Measurements from ENCODE around the gene SREK1. TPM values are rescaled to one million over a fixed set of nuclear protein-coding genes. Genes with fewer than 3 reads are reported as not detected.
A peak's percentile ranks its signal among the peaks of the same experiment; 100 is the strongest.

Gene SREK1
- polyA plus RNA-seq, 2 of the 4 experiments (the other 2 are of a cell fraction): 47.6 to 87.1 TPM

DNA sequence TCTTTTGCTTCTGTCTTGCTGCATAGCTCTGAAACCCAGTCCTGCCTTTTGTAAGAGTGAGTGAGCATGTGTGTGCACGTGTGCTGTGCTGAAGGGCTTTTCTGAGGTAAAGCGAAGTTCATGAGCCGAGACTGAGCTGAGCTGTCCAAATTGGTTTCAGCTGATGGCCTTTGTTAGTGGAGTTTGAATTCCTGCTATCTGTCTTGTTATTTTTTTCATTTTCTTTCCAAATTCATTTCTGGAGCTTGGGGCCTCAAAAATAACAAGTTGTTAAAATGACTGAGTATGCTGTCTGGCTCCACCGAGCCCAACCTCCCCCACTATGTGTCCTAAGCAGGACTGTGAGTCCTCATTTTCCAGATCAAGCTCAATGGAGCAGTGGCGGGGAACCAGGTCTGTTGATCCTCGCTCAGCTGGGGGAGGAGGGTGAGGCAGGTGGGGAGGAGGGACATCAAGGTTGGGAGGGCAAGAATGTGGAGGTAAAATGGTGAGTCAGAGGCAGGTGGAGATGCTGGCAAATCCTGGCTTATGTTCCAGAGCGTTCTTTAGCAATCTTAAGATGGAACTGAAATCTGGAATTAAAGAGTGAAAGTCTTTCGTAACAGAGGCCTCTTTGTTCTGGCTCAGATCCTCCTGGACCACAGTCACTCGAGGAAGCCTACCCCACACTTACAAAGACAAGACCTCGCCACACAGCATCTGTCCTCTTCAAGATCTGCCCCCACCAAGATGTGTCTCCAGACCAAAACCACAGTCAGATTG lies 63.9 kb downstream of the SREK1 start:
- H3K4me1 ChIP-seq: peaks cover 13% of the 10 kb centered on the region
- H3K9me3 ChIP-seq: no peaks in the 10 kb centered on the region
- TF ChIP-seq MAZ (IDR thresholded peaks at IDR 0.05; ENCODE audit: borderline replicate concordance, low read depth, low read length): no peak
- no peak for TF ChIP-seq SREBF2 (IDR thresholded peaks at IDR 0.05)
- TF ChIP-seq KDM5A (IDR thresholded peaks at IDR 0.05): no peak
- H3K27ac ChIP-seq: no peak overlapping the region; a peak in 1 of 6 replicates
- 84% methylated on average over 10 of the region's 10 CpGs for WGBS (ENCODE audit: missing lambda C conversion rate)
- ChIA-PET CTCF (no interaction called here), POLR2A (no interaction called here)
- no peak overlapping the region for H3K4me3 ChIP-seq
- no peak for FAIRE-seq
- no peak for DNase-seq (ENCODE audit: low read depth in 1 of 2, low spot score in 1 of 2)
- ATAC-seq: no peak
- H3K4me2 ChIP-seq: no peak overlapping the region

- Histone ChIP-seq H3K27ac (peak overlapping the region in 1 of 2 experiments; percentile 59; a peak in 3 of 6 replicates), H3K9me3 (no peaks in the 10 kb centered on the region), H3K4me2 (peak overlapping the region; percentile 26), H3K4me3 (no peak overlapping the region), H3K4me1 (peaks cover 13% of the 10 kb centered on the region)
- peak; percentile 81 to 82 for ATAC-seq
- FAIRE-seq: no peak
- POLR2A ChIA-PET: no interaction called here
- WGBS (ENCODE audit: missing lambda C conversion rate): 60% methylated on average over 4 of the region's 4 CpGs
- TF ChIP-seq JUNB (IDR thresholded peaks at IDR 0.05): no peak
- no peak for TF ChIP-seq POLR2A (IDR thresholded peaks at IDR 0.05; ENCODE audit: low read length)
- TF ChIP-seq, protein P1, sequence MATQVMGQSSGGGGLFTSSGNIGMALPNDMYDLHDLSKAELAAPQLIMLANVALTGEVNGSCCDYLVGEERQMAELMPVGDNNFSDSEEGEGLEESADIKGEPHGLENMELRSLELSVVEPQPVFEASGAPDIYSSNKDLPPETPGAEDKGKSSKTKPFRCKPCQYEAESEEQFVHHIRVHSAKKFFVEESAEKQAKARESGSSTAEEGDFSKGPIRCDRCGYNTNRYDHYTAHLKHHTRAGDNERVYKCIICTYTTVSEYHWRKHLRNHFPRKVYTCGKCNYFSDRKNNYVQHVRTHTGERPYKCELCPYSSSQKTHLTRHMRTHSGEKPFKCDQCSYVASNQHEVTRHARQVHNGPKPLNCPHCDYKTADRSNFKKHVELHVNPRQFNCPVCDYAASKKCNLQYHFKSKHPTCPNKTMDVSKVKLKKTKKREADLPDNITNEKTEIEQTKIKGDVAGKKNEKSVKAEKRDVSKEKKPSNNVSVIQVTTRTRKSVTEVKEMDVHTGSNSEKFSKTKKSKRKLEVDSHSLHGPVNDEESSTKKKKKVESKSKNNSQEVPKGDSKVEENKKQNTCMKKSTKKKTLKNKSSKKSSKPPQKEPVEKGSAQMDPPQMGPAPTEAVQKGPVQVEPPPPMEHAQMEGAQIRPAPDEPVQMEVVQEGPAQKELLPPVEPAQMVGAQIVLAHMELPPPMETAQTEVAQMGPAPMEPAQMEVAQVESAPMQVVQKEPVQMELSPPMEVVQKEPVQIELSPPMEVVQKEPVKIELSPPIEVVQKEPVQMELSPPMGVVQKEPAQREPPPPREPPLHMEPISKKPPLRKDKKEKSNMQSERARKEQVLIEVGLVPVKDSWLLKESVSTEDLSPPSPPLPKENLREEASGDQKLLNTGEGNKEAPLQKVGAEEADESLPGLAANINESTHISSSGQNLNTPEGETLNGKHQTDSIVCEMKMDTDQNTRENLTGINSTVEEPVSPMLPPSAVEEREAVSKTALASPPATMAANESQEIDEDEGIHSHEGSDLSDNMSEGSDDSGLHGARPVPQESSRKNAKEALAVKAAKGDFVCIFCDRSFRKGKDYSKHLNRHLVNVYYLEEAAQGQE (IDR thresholded peaks at IDR 0.05): no peak
- TF ChIP-seq CHD4 (IDR thresholded peaks at IDR 0.05; ENCODE audit: borderline replicate concordance): no peak
- TF ChIP-seq RNF2 (IDR thresholded peaks at IDR 0.05; ENCODE audit: borderline replicate concordance, low read depth): no peak
- TF ChIP-seq HES2 (IDR thresholded peaks at IDR 0.05): no peak
- TF ChIP-seq KDM1A (IDR thresholded peaks at IDR 0.05; ENCODE audit: low read depth): no peak
- TF ChIP-seq RAD21 (conservative IDR thresholded peaks at IDR 0.05 in 1 of 2, IDR thresholded peaks at IDR 0.05 in 1 of 2): peak; percentile 30 to 34; a peak in 3 of 5 replicates
- TF ChIP-seq CBX2 (IDR thresholded peaks at IDR 0.05; ENCODE audit: borderline replicate concordance, low read depth): no peak
- TF ChIP-seq CHD2 (IDR thresholded peaks at IDR 0.05; ENCODE audit: low read length, partially characterized antibody): no peak
- no peak for TF ChIP-seq KDM5A (IDR thresholded peaks at IDR 0.05)
- TF ChIP-seq, protein P2, sequence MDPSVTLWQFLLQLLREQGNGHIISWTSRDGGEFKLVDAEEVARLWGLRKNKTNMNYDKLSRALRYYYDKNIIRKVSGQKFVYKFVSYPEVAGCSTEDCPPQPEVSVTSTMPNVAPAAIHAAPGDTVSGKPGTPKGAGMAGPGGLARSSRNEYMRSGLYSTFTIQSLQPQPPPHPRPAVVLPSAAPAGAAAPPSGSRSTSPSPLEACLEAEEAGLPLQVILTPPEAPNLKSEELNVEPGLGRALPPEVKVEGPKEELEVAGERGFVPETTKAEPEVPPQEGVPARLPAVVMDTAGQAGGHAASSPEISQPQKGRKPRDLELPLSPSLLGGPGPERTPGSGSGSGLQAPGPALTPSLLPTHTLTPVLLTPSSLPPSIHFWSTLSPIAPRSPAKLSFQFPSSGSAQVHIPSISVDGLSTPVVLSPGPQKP (IDR thresholded peaks at IDR 0.05; ENCODE audit: low read depth, low read length): no peak
- TF ChIP-seq, protein P3, sequence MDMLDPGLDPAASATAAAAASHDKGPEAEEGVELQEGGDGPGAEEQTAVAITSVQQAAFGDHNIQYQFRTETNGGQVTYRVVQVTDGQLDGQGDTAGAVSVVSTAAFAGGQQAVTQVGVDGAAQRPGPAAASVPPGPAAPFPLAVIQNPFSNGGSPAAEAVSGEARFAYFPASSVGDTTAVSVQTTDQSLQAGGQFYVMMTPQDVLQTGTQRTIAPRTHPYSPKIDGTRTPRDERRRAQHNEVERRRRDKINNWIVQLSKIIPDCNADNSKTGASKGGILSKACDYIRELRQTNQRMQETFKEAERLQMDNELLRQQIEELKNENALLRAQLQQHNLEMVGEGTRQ (IDR thresholded peaks at IDR 0.05): no peak
- TF ChIP-seq, protein P4, sequence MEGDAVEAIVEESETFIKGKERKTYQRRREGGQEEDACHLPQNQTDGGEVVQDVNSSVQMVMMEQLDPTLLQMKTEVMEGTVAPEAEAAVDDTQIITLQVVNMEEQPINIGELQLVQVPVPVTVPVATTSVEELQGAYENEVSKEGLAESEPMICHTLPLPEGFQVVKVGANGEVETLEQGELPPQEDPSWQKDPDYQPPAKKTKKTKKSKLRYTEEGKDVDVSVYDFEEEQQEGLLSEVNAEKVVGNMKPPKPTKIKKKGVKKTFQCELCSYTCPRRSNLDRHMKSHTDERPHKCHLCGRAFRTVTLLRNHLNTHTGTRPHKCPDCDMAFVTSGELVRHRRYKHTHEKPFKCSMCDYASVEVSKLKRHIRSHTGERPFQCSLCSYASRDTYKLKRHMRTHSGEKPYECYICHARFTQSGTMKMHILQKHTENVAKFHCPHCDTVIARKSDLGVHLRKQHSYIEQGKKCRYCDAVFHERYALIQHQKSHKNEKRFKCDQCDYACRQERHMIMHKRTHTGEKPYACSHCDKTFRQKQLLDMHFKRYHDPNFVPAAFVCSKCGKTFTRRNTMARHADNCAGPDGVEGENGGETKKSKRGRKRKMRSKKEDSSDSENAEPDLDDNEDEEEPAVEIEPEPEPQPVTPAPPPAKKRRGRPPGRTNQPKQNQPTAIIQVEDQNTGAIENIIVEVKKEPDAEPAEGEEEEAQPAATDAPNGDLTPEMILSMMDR (IDR thresholded peaks at IDR 0.05): peak; percentile 13; the same call in 1 of the 3 replicates
- no peak for TF ChIP-seq EHMT2 (IDR thresholded peaks at IDR 0.05; ENCODE audit: low read depth)
- TF ChIP-seq E2F6 (IDR thresholded peaks at IDR 0.05; ENCODE audit: borderline replicate concordance, low read depth): no peak
- TF ChIP-seq HMGXB4 (CRISPR knock-in tag; IDR thresholded peaks at IDR 0.05; ENCODE audit: borderline replicate concordance): no peak
- no peak for TF ChIP-seq CBX8 (IDR thresholded peaks at IDR 0.05)
- no peak for TF ChIP-seq ZC3H11A (IDR thresholded peaks at IDR 0.05)
- TF ChIP-seq CEBPB (IDR thresholded peaks at IDR 0.05): no peak
- TF ChIP-seq FOSL2 (IDR thresholded peaks at IDR 0.05): no peak
- TF ChIP-seq FOSL2 (CRISPR knock-in tag; IDR thresholded peaks at IDR 0.05): 0 out of 2 replicates have a peak, but pooled peaks have one; percentile 49
- TF ChIP-seq JUN (IDR thresholded peaks at IDR 0.05): no peak
- DNase-seq (ENCODE audit: low read depth in 1 of 2, low spot score in 1 of 2): peak; percentile 31 to 72
- CTCF ChIA-PET: interaction anchor here (1.1 kb wide), 1 partner anchor 97 kb away, joined by 3 read pairs; no protein-coding TSS in a partner anchor
These were observed 65.2 kb downstream of the SREK1 start for GRCh38 chr5:66209350-66209749.
